NCI-H146 treated with DMSO at 0.1 percent for 48 hours (cell line): ENCODE results near the gene ZNF804B.

Source experiments
- DNase-seq: peaks from one replicate; lab custom pipeline; 2025; ENCODE audit not compliant: unreplicated experiment; lab: John Stamatoyannopoulos, UW

ZNF804B gene

GRCh38 chr7:88965371-88965770 lies 205.9 kb downstream of the ZNF804B start:
- DNase-seq: no peak

- DNase-seq: no peak
Observed at GRCh38 chr7:88967432-88967831, 207.9 kb downstream of the ZNF804B start.

- DNase-seq: no peak
Observed at GRCh38 chr7:88969167-88969566, 209.7 kb downstream of the ZNF804B start.

GRCh38 chr7:88985295-88985694 lies 225.8 kb downstream of the ZNF804B start:
- no peak for DNase-seq

- no peak for DNase-seq
Observed at GRCh38 chr7:89001306-89001705, 241.8 kb downstream of the ZNF804B start.

- DNase-seq: no peak
Observed at GRCh38 chr7:89002981-89003956, 243.8 kb downstream of the ZNF804B start.

- no peak for DNase-seq
Observed at GRCh38 chr7:89012016-89012415, 252.5 kb downstream of the ZNF804B start.

- DNase-seq: no peak
Observed at GRCh38 chr7:89017695-89018094, 258.2 kb downstream of the ZNF804B start.

GRCh38 chr7:89021741-89022140 lies 262.2 kb downstream of the ZNF804B start:
- no peak for DNase-seq

- DNase-seq: no peak
Observed at GRCh38 chr7:89023206-89023605, 263.7 kb downstream of the ZNF804B start.

- no peak for DNase-seq
Observed at GRCh38 chr7:89023877-89024276, 264.4 kb downstream of the ZNF804B start.

- DNase-seq: no peak
Observed at GRCh38 chr7:89027781-89028180, 268.3 kb downstream of the ZNF804B start.

- DNase-seq: no peak
Observed at GRCh38 chr7:89028319-89028718, 268.8 kb downstream of the ZNF804B start.

GRCh38 chr7:89029864-89030263 lies 270.4 kb downstream of the ZNF804B start:
- no peak for DNase-seq

- DNase-seq: no peak
Observed at GRCh38 chr7:89041240-89041639, 281.7 kb downstream of the ZNF804B start.

GRCh38 chr7:89042940-89043339 lies 283.4 kb downstream of the ZNF804B start:
- no peak for DNase-seq

GRCh38 chr7:89049043-89049442 lies 289.5 kb downstream of the ZNF804B start:
- no peak for DNase-seq

- no peak for DNase-seq
Observed at GRCh38 chr7:89053130-89053529, 293.6 kb downstream of the ZNF804B start.

GRCh38 chr7:89054361-89054760 lies 294.9 kb downstream of the ZNF804B start:
- no peak for DNase-seq

- no peak for DNase-seq
Observed at GRCh38 chr7:89060234-89060633, 300.7 kb downstream of the ZNF804B start.

GRCh38 chr7:89064831-89065230 lies 305.3 kb downstream of the ZNF804B start:
- no peak for DNase-seq

- no peak for DNase-seq
Observed at GRCh38 chr7:89067048-89067447, 307.5 kb downstream of the ZNF804B start.

- DNase-seq: no peak
Observed at GRCh38 chr7:89072081-89072480, 312.6 kb downstream of the ZNF804B start.
